PC-3 (cell line): ENCODE results near the gene AGBL5. TPM values are rescaled to one million over a fixed set of nuclear protein-coding genes. Genes with fewer than 3 reads are reported as not detected.

ENCODE experiments used
- ATAC-seq: fragments of 200-7000 bp; cut with Tn5 transposase; 2 replicates; pipeline ENCODE4 v1.9.1; 2020; ENCODE audit warnings: mild to moderate bottlenecking, moderate library complexity
- BruUV-seq: library from RNA; stranded (reverse); fragments of 400-500 nt; replicated peaks from 2 replicates; lab custom pipeline; 2021; lab: Mats Ljungman, UMichigan
- CTCF ChIA-PET: fragments of 300-600 bp; sonication (Branson Sonifier 250); formaldehyde crosslinking; loops from one replicate; lab custom pipeline; 2022; ENCODE audit warnings: antibody characterized with exemption; lab: Charles Lee
- POLR2A ChIA-PET: fragments of 300-600 bp; sonication (Branson Sonifier 250); formaldehyde crosslinking; loops from one replicate; lab custom pipeline; 2022; ENCODE audit warnings: antibody characterized with exemption; ENCODE audit not compliant: unreplicated experiment; lab: Charles Lee
- DNase-seq: peaks from one replicate; pipeline ENCODE4 v3.0.0-alpha.2; 2015
- H2AFZ ChIP-seq: fragments of 300-600 bp; sonication (generic); 2 replicates; pipeline ENCODE4 v1.6.0; 2016; ENCODE audit warnings: antibody characterized with exemption, low read length
- H3F3A ChIP-seq: fragments of 300-600 bp; sonication (generic); one replicate; pipeline ENCODE4 v1.6.0; 2017; ENCODE audit warnings: antibody characterized with exemption, low read length, control low read depth, mild to moderate bottlenecking; ENCODE audit not compliant: unreplicated experiment
- H3K27ac ChIP-seq: fragments of 300-600 bp; sonication (generic); 2 replicates; pipeline ENCODE4 v1.5.1; 2016; ENCODE audit warnings: mild to moderate bottlenecking, low read length
- H3K27me3 ChIP-seq: fragments of 300-600 bp; sonication (generic); 2 replicates; pipeline ENCODE4 v1.6.1; 2016; ENCODE audit warnings: low read length, mixed read lengths
- H3K36me3 ChIP-seq: fragments of 300-600 bp; sonication (generic); 2 replicates; pipeline ENCODE4 v1.6.1; 2016; ENCODE audit warnings: low read depth, mixed run types, low read length, mixed read lengths
- H3K4me1 ChIP-seq: fragments of 300-600 bp; sonication (generic); 2 replicates; pipeline ENCODE4 v1.5.1; 2016; ENCODE audit warnings: low read length; ENCODE audit not compliant: insufficient read depth
- H3K4me2 ChIP-seq: fragments of 300-600 bp; sonication (generic); 2 replicates; pipeline ENCODE4 v1.6.0; 2016; ENCODE audit warnings: low read length
- H3K4me3 ChIP-seq: fragments of 300-600 bp; sonication (generic); 2 replicates; pipeline ENCODE4 v1.5.1; 2016; ENCODE audit warnings: mild to moderate bottlenecking, low read length, mixed read lengths
- H3K79me2 ChIP-seq: fragments of 300-600 bp; sonication (generic); 2 replicates; pipeline ENCODE4 v1.6.1; 2017; ENCODE audit warnings: low read length, mixed read lengths
- H3K9ac ChIP-seq: fragments of 300-600 bp; sonication (generic); 2 replicates; pipeline ENCODE4 v1.6.0; 2016; ENCODE audit warnings: mild to moderate bottlenecking, low read length
- H3K9me2 ChIP-seq: fragments of 300-600 bp; sonication (generic); replicated peaks from 2 replicates; pipeline ENCODE4 v1.6.1; 2016; ENCODE audit warnings: mixed run types, low read length, mixed read lengths
- H3K9me3 ChIP-seq: fragments of 300-600 bp; sonication (generic); 2 replicates; pipeline ENCODE4 v1.6.1; 2016; ENCODE audit warnings: low read length, mixed read lengths
- H4K20me1 ChIP-seq: fragments of 300-600 bp; sonication (generic); 2 replicates; pipeline ENCODE4 v1.6.1; 2016; ENCODE audit warnings: low read length, mixed read lengths
- EZH2 ChIP-seq: fragments of 300-600 bp; sonication (generic); IDR thresholded peaks from one replicate; pipeline ENCODE4 v1.6.1; 2017; ENCODE audit warnings: antibody characterized with exemption, mild to moderate bottlenecking, low read length; ENCODE audit not compliant: unreplicated experiment
- EZH2phosphoT487 ChIP-seq: fragments of 300-600 bp; sonication (generic); IDR thresholded peaks from 2 replicates; pipeline ENCODE4 v1.6.1; 2018; ENCODE audit warnings: mild to moderate bottlenecking, antibody characterized with exemption, low read length, borderline replicate concordance
- intact Hi-C: fragments of 100-400 bp; cut with micrococcal nuclease; formaldehyde crosslinking; loops from 2 replicates; pipeline ENCODE4 v1.9.0; 2023
- total RNA-seq: library from RNA; depleted of rRNA; stranded (reverse); fragments of >200 nt; gene quantifications from 2 replicates; pipeline ENCODE4 v1.2.3, GENCODE V29; 2014
- TF ChIP-seq, protein P1 (sequence below): fragments of 300-600 bp; sonication (generic); conservative IDR thresholded peaks from 2 replicates; pipeline ENCODE4 v1.5.1; 2017; ENCODE audit warnings: antibody characterized with exemption, low read depth, mild to moderate bottlenecking, low read length

The AGBL5 gene
- total RNA-seq, 1 experiment from 2014 or later, result 14.1 TPM

DNA sequence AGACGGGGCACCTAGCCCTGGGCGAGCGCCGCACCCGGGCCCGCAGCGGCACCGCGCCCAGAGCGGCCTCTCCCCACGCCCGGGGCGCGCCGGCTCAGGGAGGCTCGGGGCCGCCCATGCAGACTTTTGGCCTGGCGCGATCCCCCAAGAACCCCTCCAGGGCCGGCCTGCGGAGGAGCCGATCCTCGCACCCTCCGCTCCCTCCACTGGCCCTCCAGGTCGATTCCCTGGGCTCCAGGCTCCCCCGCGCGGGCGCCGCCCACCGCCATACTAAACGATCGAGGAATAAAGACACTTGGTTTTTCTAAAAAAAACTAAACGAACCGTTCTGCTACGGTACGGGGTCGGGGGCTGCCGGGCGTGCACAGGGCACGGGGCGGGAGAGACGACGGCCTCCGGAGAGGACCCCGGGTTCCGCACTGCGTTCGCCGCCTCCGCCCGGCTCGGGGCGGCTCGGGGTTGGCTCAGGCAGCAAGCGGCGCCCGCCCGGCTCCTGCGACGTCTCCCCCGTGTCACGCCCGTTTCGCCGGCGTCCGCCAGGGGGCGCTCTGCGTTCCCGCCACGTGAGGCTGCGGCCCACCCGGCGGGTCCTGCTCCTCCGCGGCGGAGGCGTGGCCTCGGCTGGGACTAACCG lies 34.7 kb downstream of the AGBL5 start:
- Histone ChIP-seq H3K36me3 (no peaks in the 10 kb centered on the region), H3K4me3 (peak overlapping the region; percentile 86), H3F3A (no peaks in the 10 kb centered on the region), H2AFZ (peak overlapping the region; percentile 97), H3K9me3 (no peaks in the 10 kb centered on the region), H3K27ac (no peak overlapping the region), H3K4me2 (peak overlapping the region; percentile 98), H4K20me1 (no peaks in the 10 kb centered on the region), H3K27me3 (no peaks in the 10 kb centered on the region), H3K9me2 (no peaks in the 10 kb centered on the region), H3K79me2 (no peaks in the 10 kb centered on the region), H3K9ac (peak overlapping the region; percentile 80), H3K4me1 (peaks cover 19% of the 10 kb centered on the region; the same call in 1 of the 2 replicates)
- ChIA-PET POLR2A (interaction anchor here (0.6 to 0.7 kb wide), 2 partner anchors 124 to 217 kb away, joined by 3 to 8 read pairs; no protein-coding TSS in a partner anchor), CTCF (interaction anchor here (0.6 to 1.3 kb wide), 1 partner anchor 105 kb away, joined by 3 to 6 read pairs; no protein-coding TSS in a partner anchor)
- no TSS peak for BruUV-seq
- TF ChIP-seq, protein P1, sequence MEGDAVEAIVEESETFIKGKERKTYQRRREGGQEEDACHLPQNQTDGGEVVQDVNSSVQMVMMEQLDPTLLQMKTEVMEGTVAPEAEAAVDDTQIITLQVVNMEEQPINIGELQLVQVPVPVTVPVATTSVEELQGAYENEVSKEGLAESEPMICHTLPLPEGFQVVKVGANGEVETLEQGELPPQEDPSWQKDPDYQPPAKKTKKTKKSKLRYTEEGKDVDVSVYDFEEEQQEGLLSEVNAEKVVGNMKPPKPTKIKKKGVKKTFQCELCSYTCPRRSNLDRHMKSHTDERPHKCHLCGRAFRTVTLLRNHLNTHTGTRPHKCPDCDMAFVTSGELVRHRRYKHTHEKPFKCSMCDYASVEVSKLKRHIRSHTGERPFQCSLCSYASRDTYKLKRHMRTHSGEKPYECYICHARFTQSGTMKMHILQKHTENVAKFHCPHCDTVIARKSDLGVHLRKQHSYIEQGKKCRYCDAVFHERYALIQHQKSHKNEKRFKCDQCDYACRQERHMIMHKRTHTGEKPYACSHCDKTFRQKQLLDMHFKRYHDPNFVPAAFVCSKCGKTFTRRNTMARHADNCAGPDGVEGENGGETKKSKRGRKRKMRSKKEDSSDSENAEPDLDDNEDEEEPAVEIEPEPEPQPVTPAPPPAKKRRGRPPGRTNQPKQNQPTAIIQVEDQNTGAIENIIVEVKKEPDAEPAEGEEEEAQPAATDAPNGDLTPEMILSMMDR, result peak; percentile 66
- TF ChIP-seq EZH2phosphoT487, result no peak
- no peak for TF ChIP-seq EZH2
- DNase-seq, result peak; percentile 96
- ATAC-seq, result peak; percentile 84
- intact Hi-C loops, result loop anchor here (1.0 kb wide), 1 partner anchor 54 kb away; the partner anchor contains the start of gene TMEM214

DNA sequence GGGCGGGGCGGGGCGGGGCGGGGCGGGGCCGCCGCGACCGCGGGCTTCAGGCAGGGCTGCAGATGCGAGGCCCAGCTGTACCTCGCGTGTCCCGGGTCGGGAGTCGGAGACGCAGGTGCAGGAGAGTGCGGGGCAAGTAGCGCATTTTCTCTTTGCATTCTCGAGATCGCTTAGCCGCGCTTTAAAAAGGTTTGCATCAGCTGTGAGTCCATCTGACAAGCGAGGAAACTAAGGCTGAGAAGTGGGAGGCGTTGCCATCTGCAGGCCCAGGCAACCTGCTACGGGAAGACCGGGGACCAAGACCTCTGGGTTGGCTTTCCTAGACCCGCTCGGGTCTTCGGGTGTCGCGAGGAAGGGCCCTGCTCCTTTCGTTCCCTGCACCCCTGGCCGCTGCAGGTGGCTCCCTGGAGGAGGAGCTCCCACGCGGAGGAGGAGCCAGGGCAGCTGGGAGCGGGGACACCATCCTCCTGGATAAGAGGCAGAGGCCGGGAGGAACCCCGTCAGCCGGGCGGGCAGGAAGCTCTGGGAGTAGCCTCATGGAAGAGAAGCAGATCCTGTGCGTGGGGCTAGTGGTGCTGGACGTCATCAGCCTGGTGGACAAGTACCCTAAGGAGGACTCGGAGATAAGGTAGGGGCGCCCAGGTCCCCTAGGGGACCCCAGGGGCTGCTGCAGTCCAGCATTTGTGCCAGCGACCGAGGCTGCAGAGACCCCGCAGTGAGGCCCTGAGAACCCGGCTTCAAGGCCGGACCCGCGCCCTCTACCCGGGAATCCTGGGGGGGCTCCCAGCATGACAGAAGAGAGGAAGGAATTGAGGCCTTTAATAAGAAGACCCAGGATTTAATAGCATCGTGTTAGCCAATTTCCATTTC lies 35.5 kb downstream of the AGBL5 start, which contains the start of gene KHK:
Gene KHK, plus strand, starts transcription at position 49 of the 870 bp plus-strand sequence. Its CDS starts 488 bp downstream, at position 537.
- no peaks in the 10 kb centered on the region for H3K9me2 ChIP-seq
- peak; percentile 44 for DNase-seq
- ChIA-PET CTCF (interaction anchor here (0.5 to 1.3 kb wide), 3 partner anchors 105 to 206 kb away, joined by 4 to 6 read pairs (median 4); no protein-coding TSS in a partner anchor), POLR2A (interaction anchor here (0.6 to 0.7 kb wide), 3 partner anchors 123 to 217 kb away, joined by 3 to 39 read pairs (median 8); no protein-coding TSS in a partner anchor)
- ATAC-seq, result peak; percentile 47
- H3K9me3 ChIP-seq, result no peaks in the 10 kb centered on the region
- peak within 1 kb of the TSS; percentile 80 for H3K9ac ChIP-seq
- intact Hi-C loops, result loop anchor here (1.0 kb wide), 1 partner anchor 55 kb away; the partner anchor contains the start of gene TMEM214
- peak within 1 kb of the TSS; percentile 98 for H2AFZ ChIP-seq
- no peaks in the 10 kb centered on the region for H3F3A ChIP-seq
- peaks cover 14% of the 10 kb centered on the region; the same call in 1 of the 2 replicates for H3K4me1 ChIP-seq
- no peaks in the 10 kb centered on the region for H3K79me2 ChIP-seq
- TF ChIP-seq, protein P1, result no peak
- TF ChIP-seq EZH2 (no peak), EZH2phosphoT487 (no peak)
- H3K27me3 ChIP-seq, result no peaks in the 10 kb centered on the region
- peak within 1 kb of the TSS; percentile 86 for H3K4me3 ChIP-seq
- H3K4me2 ChIP-seq, result peak within 1 kb of the TSS; percentile 98
- BruUV-seq, result TSS peak; percentile 63
- H3K27ac ChIP-seq, result no peak within 1 kb of the TSS; the same call in 1 of the 2 replicates
- H3K36me3 ChIP-seq, result no peaks in the 10 kb centered on the region
- H4K20me1 ChIP-seq, result no peaks in the 10 kb centered on the region
